HUES6 (cell line): ENCODE data around the gene DAGLB.
"Not testable (repeated sequence)": the region's sequence is repeated elsewhere in the genome, so short reads cannot be mapped to it uniquely, and the experiment has no call there.

Experiments used
- H3K27ac ChIP-seq: 2 replicates; pipeline ENCODE4 v1.7.0; 2013; ENCODE audit warnings: low read depth, mild to moderate bottlenecking, low read length, inconsistent platforms
- H3K27me3 ChIP-seq: 2 replicates; pipeline ENCODE4 v1.6.1; 2013; ENCODE audit warnings: low read length; ENCODE audit not compliant: control insufficient read depth, insufficient read depth
- H3K36me3 ChIP-seq: 2 replicates; pipeline ENCODE4 v1.6.1; 2013; ENCODE audit warnings: low read length; ENCODE audit not compliant: control insufficient read depth, insufficient read depth
- H3K4me1 ChIP-seq: 2 replicates; pipeline ENCODE4 v1.6.1; 2013; ENCODE audit warnings: low read length; ENCODE audit not compliant: control insufficient read depth, insufficient read depth
- H3K4me3 ChIP-seq: 2 replicates; pipeline ENCODE4 v1.5.1; 2013; ENCODE audit warnings: low read depth, low read length
- H3K9ac ChIP-seq: one replicate; pipeline ENCODE4 v1.6.1; 2013; ENCODE audit warnings: mild to moderate bottlenecking, low read length
- H3K9me3 ChIP-seq: 2 replicates; pipeline ENCODE4 v1.6.1; 2013; ENCODE audit warnings: low read depth, low read length; ENCODE audit not compliant: control insufficient read depth, insufficient read depth

DAGLB gene

GRCh38 chr7:6413637-6414036 is 34.1 kb downstream of the DAGLB start:
- H3K4me1 ChIP-seq = peaks cover 5% of the 10 kb centered on the region; the same call in 1 of the 2 replicates
- H3K9me3 ChIP-seq = no peaks in the 10 kb centered on the region
- H3K4me3 ChIP-seq = no peak overlapping the region
- H3K27me3 ChIP-seq = no peaks in the 10 kb centered on the region
- peaks cover 81% of the 10 kb centered on the region for H3K36me3 ChIP-seq
- no peak overlapping the region for H3K9ac ChIP-seq
- H3K27ac ChIP-seq = no peak overlapping the region

- H3K9ac ChIP-seq = no peak overlapping the region
- H3K4me3 ChIP-seq = no peak overlapping the region
- H3K27me3 ChIP-seq = no peaks in the 10 kb centered on the region
- no peaks in the 10 kb centered on the region for H3K4me1 ChIP-seq
- peaks cover 85% of the 10 kb centered on the region for H3K36me3 ChIP-seq
- no peak overlapping the region for H3K27ac ChIP-seq
- no peaks in the 10 kb centered on the region for H3K9me3 ChIP-seq
These were observed 37.6 kb downstream of the DAGLB start for GRCh38 chr7:6409944-6410693.

- H3K27me3 ChIP-seq = no peaks in the 10 kb centered on the region
- H3K9ac ChIP-seq = no peak overlapping the region
- no peaks in the 10 kb centered on the region for H3K4me1 ChIP-seq
- H3K4me3 ChIP-seq = no peak overlapping the region
- no peak overlapping the region for H3K27ac ChIP-seq
- H3K36me3 ChIP-seq = peaks cover 85% of the 10 kb centered on the region
- H3K9me3 ChIP-seq = no peaks in the 10 kb centered on the region
These were observed 38.7 kb downstream of the DAGLB start for GRCh38 chr7:6409091-6409490.

GRCh38 chr7:6407434-6407833 is 40.3 kb downstream of the DAGLB start:
- H3K4me1 ChIP-seq = no peaks in the 10 kb centered on the region
- no peak overlapping the region for H3K4me3 ChIP-seq
- H3K36me3 ChIP-seq = peaks cover 88% of the 10 kb centered on the region
- H3K9ac ChIP-seq = no peak overlapping the region
- no peaks in the 10 kb centered on the region for H3K27me3 ChIP-seq
- no peaks in the 10 kb centered on the region for H3K9me3 ChIP-seq
- no peak overlapping the region for H3K27ac ChIP-seq

GRCh38 chr7:6406121-6406520 is 41.6 kb downstream of the DAGLB start:
- peaks cover 87% of the 10 kb centered on the region for H3K36me3 ChIP-seq
- no peaks in the 10 kb centered on the region for H3K9me3 ChIP-seq
- H3K27me3 ChIP-seq = no peaks in the 10 kb centered on the region
- no peak overlapping the region for H3K9ac ChIP-seq
- H3K27ac ChIP-seq = no peak overlapping the region
- H3K4me1 ChIP-seq = no peaks in the 10 kb centered on the region
- H3K4me3 ChIP-seq = no peak overlapping the region

- Histone ChIP-seq H3K27me3 (no peaks in the 10 kb centered on the region), H3K36me3 (peaks cover 87% of the 10 kb centered on the region), H3K4me3 (no peak overlapping the region), H3K9ac (no peak overlapping the region), H3K27ac (no peak overlapping the region), H3K4me1 (peaks cover 6% of the 10 kb centered on the region; the same call in 1 of the 2 replicates), H3K9me3 (no peaks in the 10 kb centered on the region)
These were observed 43.8 kb downstream of the DAGLB start for GRCh38 chr7:6403907-6404306.

GRCh38 chr7:6402741-6403140 is 45.0 kb downstream of the DAGLB start:
- Histone ChIP-seq H3K9me3 (no peaks in the 10 kb centered on the region), H3K4me3 (no peak overlapping the region), H3K36me3 (peaks cover 88% of the 10 kb centered on the region), H3K9ac (no peak overlapping the region), H3K27ac (no peak overlapping the region), H3K27me3 (no peaks in the 10 kb centered on the region), H3K4me1 (peaks cover 16% of the 10 kb centered on the region; the same call in 1 of the 2 replicates)

GRCh38 chr7:6402041-6402440 is 45.7 kb downstream of the DAGLB start:
- Histone ChIP-seq H3K4me3 (no peak overlapping the region), H3K27me3 (no peaks in the 10 kb centered on the region), H3K36me3 (peaks cover 81% of the 10 kb centered on the region), H3K9me3 (no peaks in the 10 kb centered on the region), H3K27ac (no peak overlapping the region), H3K9ac (no peak overlapping the region), H3K4me1 (peaks cover 16% of the 10 kb centered on the region; the same call in 1 of the 2 replicates)

GRCh38 chr7:6401536-6401935 is 46.2 kb downstream of the DAGLB start:
- peaks cover 80% of the 10 kb centered on the region for H3K36me3 ChIP-seq
- no peaks in the 10 kb centered on the region for H3K9me3 ChIP-seq
- peaks cover 16% of the 10 kb centered on the region; the same call in 1 of the 2 replicates for H3K4me1 ChIP-seq
- no peak overlapping the region for H3K4me3 ChIP-seq
- H3K27me3 ChIP-seq = no peaks in the 10 kb centered on the region
- H3K9ac ChIP-seq = no peak overlapping the region
- H3K27ac ChIP-seq = no peak overlapping the region

- not testable (repeated sequence) for H3K9me3 ChIP-seq, H3K9ac ChIP-seq, H3K27me3 ChIP-seq, H3K27ac ChIP-seq, H3K4me3 ChIP-seq
- peaks cover 78% of the 10 kb centered on the region for H3K36me3 ChIP-seq
- H3K4me1 ChIP-seq = peaks cover 20% of the 10 kb centered on the region; the same call in 1 of the 2 replicates
These were observed 47.3 kb downstream of the DAGLB start for GRCh38 chr7:6400243-6401105.

GRCh38 chr7:6399351-6399750 is 48.4 kb downstream of the DAGLB start:
- Histone ChIP-seq H3K4me3 (no peak overlapping the region), H3K36me3 (peaks cover 73% of the 10 kb centered on the region), H3K9ac (no peak overlapping the region), H3K9me3 (no peaks in the 10 kb centered on the region), H3K27me3 (no peaks in the 10 kb centered on the region), H3K27ac (0 out of 2 replicates have a peak overlapping the region, but pooled peaks have one; percentile 26), H3K4me1 (peaks cover 21% of the 10 kb centered on the region; the same call in 1 of the 2 replicates)
